Keratinocyte (primary cell): ENCODE results near the gene GAMT. TPM values are rescaled to one million over a fixed set of nuclear protein-coding genes. Genes with fewer than 3 reads are reported as not detected.

Experiments
- DNase-seq: peaks from one replicate; pipeline ENCODE4 v3.0.0-alpha.2; 2011; ENCODE audit warnings: low read depth, missing footprints, low spot score
- FAIRE-seq: peaks from 2 replicates; lab custom pipeline; 2011; peaks lifted over from hg19 to GRCh38; lab: Jason Lieb, UNC
- H2AFZ ChIP-seq: 2 replicates; pipeline ENCODE4 v1.6.0; 2012; ENCODE audit warnings: low read length, control low read depth, inconsistent platforms; ENCODE audit not compliant: control insufficient read depth
- H3K27ac ChIP-seq: 2 replicates; pipeline ENCODE4 v1.5.1; 2011; ENCODE audit warnings: low read length; ENCODE audit not compliant: control insufficient read depth, insufficient read depth
- H3K27me3 ChIP-seq: 3 replicates; pipeline ENCODE4 v1.6.0; 2011; ENCODE audit warnings: low read length; ENCODE audit not compliant: control insufficient read depth, insufficient read depth; ENCODE audit errors: extremely low read depth
- H3K36me3 ChIP-seq, 2 experiments: 2 replicates in 1 of 2; 3 replicates in 1 of 2; pipeline ENCODE4 v1.5.1; 2011; ENCODE audit warnings: low read length in 2 of 2, mild to moderate bottlenecking in 1 of 2; ENCODE audit not compliant: control insufficient read depth in 2 of 2, insufficient read depth in 2 of 2; ENCODE audit errors: extremely low read depth in 1 of 2
- H3K4me1 ChIP-seq: 3 replicates; pipeline ENCODE4 v1.5.1; 2011; ENCODE audit warnings: low read length; ENCODE audit not compliant: control insufficient read depth, insufficient read depth; ENCODE audit errors: extremely low read depth
- H3K4me2 ChIP-seq: 3 replicates; pipeline ENCODE4 v1.6.0; 2011; ENCODE audit warnings: low read depth, low read length; ENCODE audit not compliant: control insufficient read depth, insufficient read depth; ENCODE audit errors: extremely low read depth
- H3K4me3 ChIP-seq, 3 experiments: fragments of 200-600 bp in 1 of 3; sonication (generic) in 1 of 3; 2 replicates in 2 of 3; 3 replicates in 1 of 3; pipeline ENCODE4 v1.5.1; 2011 to 2016; ENCODE audit warnings: low read length in 3 of 3, mild to moderate bottlenecking in 3 of 3, control low read depth in 2 of 3, inconsistent platforms in 1 of 3, low read depth in 1 of 3, mixed read lengths in 1 of 3, mixed run types in 1 of 3, moderate library complexity in 1 of 3; ENCODE audit not compliant: control insufficient read depth in 2 of 3, insufficient read depth in 2 of 3; ENCODE audit errors: extremely low read depth in 1 of 3
- H3K79me2 ChIP-seq: 2 replicates; pipeline ENCODE4 v1.6.0; 2012; ENCODE audit warnings: low read length; ENCODE audit not compliant: control insufficient read depth, insufficient read depth
- H3K9ac ChIP-seq: 3 replicates; pipeline ENCODE4 v1.6.0; 2011; ENCODE audit warnings: low read length; ENCODE audit not compliant: control insufficient read depth, insufficient read depth; ENCODE audit errors: extremely low read depth
- H3K9me1 ChIP-seq: 3 replicates; pipeline ENCODE4 v1.6.0; 2011; ENCODE audit warnings: low read length; ENCODE audit not compliant: control insufficient read depth, insufficient read depth; ENCODE audit errors: extremely low read depth
- H3K9me3 ChIP-seq: 2 replicates; pipeline ENCODE4 v1.5.1; 2012; ENCODE audit warnings: low read depth, low read length; ENCODE audit not compliant: control insufficient read depth
- H4K20me1 ChIP-seq: 3 replicates; pipeline ENCODE4 v1.6.0; 2011; ENCODE audit warnings: low read length; ENCODE audit not compliant: control insufficient read depth, insufficient read depth; ENCODE audit errors: extremely low read depth
- CTCF ChIP-seq, 3 experiments: IDR thresholded peaks in 1 of 3; conservative IDR thresholded peaks in 1 of 3; optimal IDR thresholded peaks in 1 of 3; 2 replicates in 2 of 3; 3 replicates in 1 of 3; pipeline versions ENCODE3 to v1.5.1; 2011; ENCODE audit warnings: low read length in 3 of 3, mild to moderate bottlenecking in 3 of 3, moderate library complexity in 2 of 3, control low read depth in 1 of 3, inconsistent platforms in 1 of 3; ENCODE audit not compliant: insufficient read depth in 2 of 3; ENCODE audit errors: extremely low read depth in 1 of 3
- EZH2 ChIP-seq: IDR thresholded peaks from one replicate; pipeline ENCODE4 v1.6.1; 2012; ENCODE audit warnings: inconsistent platforms, mild to moderate bottlenecking, low read length, moderate library complexity
- dilution Hi-C: fragments of 300-500 bp; cut with MboI; formaldehyde crosslinking; loops from one replicate; pipeline ENCODE4 v1.7.0; 2020; ENCODE audit warnings: low sequenced_read_pairs; ENCODE audit not compliant: extremely low pct_ligation_motif_present
- polyA plus RNA-seq, 5 experiments: library from polyadenylated mRNA; depleted of rRNA in 3 of 5; stranded (reverse) in 3 of 5; stranded (forward) in 1 of 5; unstranded in 1 of 5; fragments of >200 nt; gene quantifications; 1 replicate in 1 of 5; 2 replicates in 3 of 5; 3 replicates in 1 of 5; pipeline versions ENCODE4 v1.2.1 to v1.2.3, GENCODE V29; 2011 to 2012; ENCODE audit warnings: missing spikeins in 2 of 5, low read depth in 1 of 5, low replicate concordance in 1 of 5

GAMT gene
- polyA plus RNA-seq, 1 donor (not counting 4 experiments of a cell fraction or from before 2014, with no cell fraction given): 5.7 TPM

DNA sequence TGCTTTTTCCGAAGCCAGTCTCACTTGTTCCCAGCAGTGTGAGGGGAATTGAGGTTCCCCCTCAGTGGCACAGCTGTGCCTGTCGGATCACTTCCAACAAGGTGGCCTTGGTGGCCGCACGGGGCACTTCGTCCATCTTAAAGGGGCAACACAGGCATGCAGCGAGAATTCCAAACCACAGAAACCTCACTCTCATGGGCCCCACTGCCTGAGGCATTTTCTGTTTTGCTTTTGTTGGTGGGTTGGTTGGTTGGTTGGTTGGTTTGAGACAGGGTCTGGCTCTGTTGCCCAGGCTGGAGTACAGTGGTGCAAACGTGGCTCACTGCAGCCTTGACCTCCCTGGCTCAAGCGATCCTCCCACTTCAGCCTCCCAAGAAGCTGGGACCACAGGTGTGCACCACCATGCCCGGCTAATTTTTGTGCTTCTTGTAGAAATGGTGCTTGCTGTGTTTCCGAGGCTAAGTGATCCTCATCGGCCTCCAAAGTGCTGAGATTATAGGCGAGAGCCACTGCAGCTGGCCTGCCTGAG is 21.3 kb downstream of the GAMT start:
- dilution Hi-C loops: no loop called here
- H3K27me3 ChIP-seq: no peaks in the 10 kb centered on the region
- FAIRE-seq: no peak

DNA sequence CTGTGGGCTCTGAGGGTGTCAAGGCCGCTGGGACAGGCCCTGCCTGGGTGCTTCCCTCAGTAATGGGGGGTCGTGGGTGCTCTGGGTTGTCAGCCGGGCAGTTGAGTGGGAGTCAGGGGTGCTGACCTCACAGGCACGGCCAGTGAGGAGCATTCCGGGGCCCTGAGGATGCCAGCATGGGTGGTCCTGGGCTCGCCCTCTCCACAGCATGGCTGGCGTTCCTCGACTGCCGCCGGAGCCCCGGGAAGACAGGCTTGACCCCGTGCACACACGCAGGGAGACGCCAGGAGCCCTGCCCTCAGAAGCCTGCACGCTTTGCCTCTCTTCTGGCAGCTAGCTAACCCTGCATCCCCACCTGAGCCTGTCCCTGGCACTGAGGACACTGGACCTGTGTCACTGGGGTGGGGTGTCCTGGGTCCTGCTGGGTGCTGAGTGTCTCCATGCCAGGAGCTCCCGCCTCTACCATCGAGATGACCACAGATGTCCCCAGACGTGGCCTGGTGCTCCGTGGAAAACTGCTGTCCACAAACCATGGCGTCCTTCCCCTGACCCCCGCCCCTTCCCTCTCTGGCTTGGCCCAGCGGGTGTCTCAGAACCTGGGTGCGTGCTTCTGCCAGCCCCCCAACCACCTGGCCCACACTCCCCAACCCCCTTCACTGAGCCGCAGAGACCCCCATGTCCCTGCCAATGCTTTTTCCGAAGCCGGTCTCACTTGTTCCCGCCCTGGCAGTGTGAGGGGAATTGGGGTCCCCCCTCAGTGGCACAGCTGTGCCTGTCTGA is 22.0 kb downstream of the GAMT start:
- DNase-seq (no peak), FAIRE-seq (no peak)
- Histone ChIP-seq H3K27ac (no peak overlapping the region), H4K20me1 (no peaks in the 10 kb centered on the region), H3K4me1 (no peaks in the 10 kb centered on the region), H3K9me1 (no peaks in the 10 kb centered on the region), H3K36me3 (peaks cover 2 to 4% of the 10 kb centered on the region in 2 experiments), H3K79me2 (peaks cover 5% of the 10 kb centered on the region), H3K9ac (no peak overlapping the region), H3K4me2 (no peak overlapping the region), H3K9me3 (no peaks in the 10 kb centered on the region), H3K27me3 (no peaks in the 10 kb centered on the region), H2AFZ (no peak overlapping the region), H3K4me3 (no peak overlapping the region)
- dilution Hi-C loops: no loop called here
- TF ChIP-seq EZH2: no peak
- no peak for TF ChIP-seq CTCF (optimal IDR thresholded peaks at IDR 0.05 in 1 of 3, IDR thresholded peaks at IDR 0.05 in 1 of 3, conservative IDR thresholded peaks at IDR 0.05 in 1 of 3; ENCODE audit: extremely low read depth in 1 of 3, insufficient read depth in 2 of 3, low read length in 3 of 3)

More for the DNA sequence above, 21.3 kb downstream of the GAMT start:
- peaks cover 0 to 2% of the 10 kb centered on the region in 2 experiments for H3K36me3 ChIP-seq
- no peaks in the 10 kb centered on the region for H3K9me3 ChIP-seq
- H3K4me3 ChIP-seq: no peak overlapping the region
- no peak overlapping the region for H2AFZ ChIP-seq
- H3K4me1 ChIP-seq: peaks cover 6% of the 10 kb centered on the region
- H3K79me2 ChIP-seq: peaks cover 12% of the 10 kb centered on the region
- H3K27ac ChIP-seq: no peak overlapping the region
- DNase-seq: no peak
- no peaks in the 10 kb centered on the region for H3K9me1 ChIP-seq
- no peak overlapping the region for H3K9ac ChIP-seq
- no peaks in the 10 kb centered on the region for H4K20me1 ChIP-seq
- TF ChIP-seq EZH2 (no peak), CTCF (optimal IDR thresholded peaks at IDR 0.05 in 1 of 3, IDR thresholded peaks at IDR 0.05 in 1 of 3, conservative IDR thresholded peaks at IDR 0.05 in 1 of 3; ENCODE audit: extremely low read depth in 1 of 3, insufficient read depth in 2 of 3, low read length in 3 of 3) (no peak)
- H3K4me2 ChIP-seq: no peak overlapping the region
